ENCODE results near the gene REEP1.
"Not testable (repeated sequence)": the region's sequence is repeated elsewhere in the genome, so short reads cannot be mapped to it uniquely, and the experiment has no call there.

REEP1 gene

GRCh38 chr2:86239326-86239725, 98.1 kb downstream of the REEP1 start:
- DNase-seq: no peak

- DNase-seq: no peak
These were observed 99.1 kb downstream of the REEP1 start for GRCh38 chr2:86238354-86238753.

DNA sequence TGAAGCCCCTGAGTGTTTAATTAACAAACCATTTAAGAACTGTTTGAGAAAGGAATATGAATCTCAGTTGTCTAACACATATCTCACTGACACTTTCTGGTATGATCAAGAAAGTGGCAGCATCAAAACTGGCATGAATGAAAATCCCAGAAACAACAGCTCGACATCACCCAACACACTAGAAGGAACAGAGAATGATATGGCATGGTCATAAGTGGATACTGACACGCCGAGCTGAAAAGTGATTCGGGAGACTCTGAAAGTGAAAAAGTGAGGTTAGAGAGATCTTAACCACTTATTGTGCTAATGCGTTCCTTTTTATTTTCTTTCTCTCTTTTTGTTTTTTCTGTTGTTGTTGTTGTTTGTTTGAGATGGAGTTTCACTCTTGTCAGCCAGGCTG, 100.3 kb downstream of the REEP1 start:
- DNase-seq: no peak

- no peak for DNase-seq
These were observed 102.0 kb downstream of the REEP1 start for GRCh38 chr2:86235196-86235980.

DNA sequence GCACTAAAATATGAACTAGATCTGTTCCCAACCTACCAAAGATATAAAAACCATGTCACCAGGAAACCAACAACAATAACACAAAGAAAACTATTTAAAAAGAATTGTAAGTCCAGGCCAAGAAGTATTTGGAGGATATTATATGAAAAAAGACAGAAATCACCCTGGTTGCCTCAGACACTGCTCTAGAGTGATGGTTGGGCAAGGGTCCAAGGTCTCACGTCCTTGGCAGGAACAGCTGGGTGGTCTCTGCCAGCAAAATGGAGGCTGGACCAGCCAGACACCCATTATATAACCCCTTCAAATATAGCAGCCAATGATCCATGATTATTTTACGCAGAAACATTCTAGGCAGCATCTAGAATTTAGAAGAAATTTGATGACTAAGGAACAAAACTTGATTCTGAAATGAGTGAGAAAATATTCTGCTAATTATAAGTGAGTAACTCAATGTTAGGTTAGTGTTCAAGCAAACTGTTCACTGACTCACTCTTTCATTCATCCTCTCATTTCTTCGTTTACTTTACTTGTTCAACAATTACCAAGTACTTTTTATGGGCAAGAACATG, 102.8 kb downstream of the REEP1 start:
- no peak for DNase-seq

DNA sequence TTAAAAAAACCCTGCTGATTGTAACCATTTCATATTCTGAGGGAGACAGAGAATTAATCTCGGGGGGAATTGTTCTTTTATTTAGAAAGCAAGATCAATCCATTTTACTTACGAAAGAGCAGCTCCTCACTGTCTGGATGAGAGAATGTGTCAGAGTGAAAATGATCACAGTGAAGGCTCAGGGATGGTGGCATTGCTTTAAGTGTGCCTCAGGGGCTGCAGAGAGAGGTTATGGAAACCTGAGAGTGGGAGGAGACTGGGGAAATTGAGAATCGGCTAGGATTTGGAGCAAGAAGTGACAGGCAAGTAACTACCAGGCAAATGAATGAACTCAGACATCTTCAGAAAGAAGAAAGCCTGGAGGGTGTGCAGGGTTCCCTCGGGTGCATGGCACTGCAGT, 104.0 kb downstream of the REEP1 start:
- no peak for DNase-seq

- DNase-seq: no peak
These were observed 104.5 kb downstream of the REEP1 start for GRCh38 chr2:86232910-86233309.

GRCh38 chr2:86232373-86232784, 105.0 kb downstream of the REEP1 start:
- DNase-seq: no peak

GRCh38 chr2:86231680-86232372, 105.6 kb downstream of the REEP1 start:
- no peak for DNase-seq

DNA sequence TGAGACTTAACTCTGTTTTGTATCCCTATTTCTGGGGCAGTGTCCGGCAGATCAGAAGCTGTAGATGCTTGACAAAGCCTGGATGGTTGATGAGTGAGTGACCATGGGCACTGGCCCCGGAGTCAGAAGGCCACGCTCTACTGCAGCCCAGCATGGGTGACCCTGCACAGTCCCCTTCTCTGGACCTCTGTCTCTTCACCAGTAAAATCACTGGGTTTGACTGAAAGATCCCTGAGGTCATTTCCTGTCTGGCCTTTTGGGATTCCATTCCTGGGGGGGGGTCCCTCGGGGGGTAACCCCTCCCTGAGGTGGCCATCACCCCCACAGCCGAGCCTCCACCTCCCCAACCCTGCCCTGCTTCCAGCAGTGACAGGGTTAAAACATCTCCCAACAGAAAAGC, 106.5 kb downstream of the REEP1 start:
- no peak for DNase-seq

- peak; percentile 52 for DNase-seq
These were observed 108.2 kb downstream of the REEP1 start for GRCh38 chr2:86229221-86229620.

GRCh38 chr2:86228574-86228973, 108.9 kb downstream of the REEP1 start:
- not testable (repeated sequence) for DNase-seq

DNA sequence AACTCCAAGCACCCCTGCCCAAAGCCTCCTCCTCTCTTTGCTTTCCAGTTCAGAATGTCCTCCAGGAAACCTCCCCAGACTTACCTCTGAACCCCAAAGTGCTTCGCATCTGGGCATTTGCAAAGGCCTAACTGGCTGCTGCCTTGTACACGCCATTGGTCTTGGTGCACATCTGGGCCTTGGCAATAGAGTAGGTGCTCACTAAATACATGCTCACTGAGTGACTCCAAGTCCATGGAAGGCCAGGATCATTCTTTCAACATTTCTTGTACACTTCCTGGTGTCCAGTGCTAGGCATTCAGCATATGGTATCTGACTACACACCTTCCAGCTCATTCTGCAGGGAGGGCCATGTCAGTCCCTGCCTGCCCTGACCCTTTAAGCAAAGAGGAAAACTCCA, 109.7 kb downstream of the REEP1 start:
- no peak for DNase-seq

GRCh38 chr2:86226636-86227520, 110.5 kb downstream of the REEP1 start:
- no peak for DNase-seq

- DNase-seq: no peak
These were observed 111.4 kb downstream of the REEP1 start for GRCh38 chr2:86226070-86226469.

- DNase-seq: peak; percentile 21
These were observed 111.8 kb downstream of the REEP1 start for GRCh38 chr2:86225581-86225980.

DNA sequence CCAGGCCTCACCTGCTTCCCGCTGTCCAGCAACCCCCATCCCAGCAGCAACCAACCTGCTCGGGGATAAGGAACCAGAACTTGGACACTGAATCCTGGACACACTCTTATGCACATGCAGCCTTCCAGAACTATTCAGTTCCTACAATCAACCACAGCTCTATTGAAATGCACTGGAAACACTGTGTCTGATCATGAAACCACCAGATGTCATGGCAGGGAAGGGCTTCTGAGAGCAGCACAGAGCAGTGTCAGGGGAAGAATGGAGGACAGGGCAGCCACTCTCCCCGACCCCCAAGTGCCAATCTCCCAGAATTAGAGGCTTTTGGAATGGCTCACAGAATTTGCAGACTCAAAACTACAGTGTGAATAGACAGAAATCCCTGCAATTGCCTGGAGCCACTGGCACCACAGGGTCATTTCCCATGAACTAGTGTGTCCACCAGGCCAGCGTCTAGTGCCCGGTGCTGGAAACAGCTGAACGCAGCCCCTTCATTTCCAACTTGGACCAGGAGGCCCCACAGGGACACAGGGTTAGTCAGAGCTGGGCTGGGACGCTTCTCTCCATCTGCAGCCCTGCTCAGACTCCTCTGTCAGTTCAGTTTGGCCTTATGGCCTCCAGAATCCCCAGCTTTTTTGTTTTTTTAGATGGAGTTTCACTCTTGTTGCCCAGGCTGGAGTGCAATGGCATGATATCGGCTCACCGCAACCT, 112.6 kb downstream of the REEP1 start:
- DNase-seq: no peak

GRCh38 chr2:86223927-86224560, 113.4 kb downstream of the REEP1 start:
- DNase-seq: no peak

DNA sequence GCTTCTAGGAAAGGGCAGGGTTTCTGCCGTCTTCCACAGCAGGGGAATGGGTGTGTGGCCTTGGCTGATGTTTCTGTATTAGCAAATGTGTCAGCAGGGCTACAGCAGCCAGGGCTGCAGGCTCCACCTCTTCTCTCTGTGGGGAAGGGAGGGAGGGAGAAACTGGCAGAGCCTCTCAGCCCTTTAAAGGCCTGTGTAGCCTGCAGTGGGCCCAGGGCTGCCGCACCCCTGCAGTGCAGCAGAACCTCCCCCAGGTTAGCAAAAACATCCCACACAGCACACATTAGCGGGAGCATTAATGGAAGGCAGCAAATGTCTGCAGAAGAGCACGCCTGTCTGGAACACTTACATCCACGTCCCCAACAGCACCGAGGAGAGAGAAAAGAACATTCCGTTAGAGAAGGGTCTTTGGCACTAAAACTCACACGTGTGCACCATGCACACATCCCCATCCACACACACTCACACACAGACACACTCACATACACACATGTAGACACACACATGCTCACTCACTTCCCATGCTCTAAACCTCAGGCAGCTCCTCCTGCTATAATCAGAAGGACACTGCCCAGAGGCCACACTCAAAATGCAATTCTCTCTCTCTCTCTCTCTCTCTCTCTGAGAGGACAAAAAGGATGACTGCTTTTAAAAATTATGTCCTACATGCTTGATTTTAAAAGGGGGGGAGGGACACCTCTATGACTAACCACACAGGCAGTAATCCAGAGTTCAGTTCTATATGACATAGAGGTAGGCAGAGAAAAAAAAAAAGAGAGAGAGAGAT, 114.1 kb downstream of the REEP1 start:
- DNase-seq: no peak

DNA sequence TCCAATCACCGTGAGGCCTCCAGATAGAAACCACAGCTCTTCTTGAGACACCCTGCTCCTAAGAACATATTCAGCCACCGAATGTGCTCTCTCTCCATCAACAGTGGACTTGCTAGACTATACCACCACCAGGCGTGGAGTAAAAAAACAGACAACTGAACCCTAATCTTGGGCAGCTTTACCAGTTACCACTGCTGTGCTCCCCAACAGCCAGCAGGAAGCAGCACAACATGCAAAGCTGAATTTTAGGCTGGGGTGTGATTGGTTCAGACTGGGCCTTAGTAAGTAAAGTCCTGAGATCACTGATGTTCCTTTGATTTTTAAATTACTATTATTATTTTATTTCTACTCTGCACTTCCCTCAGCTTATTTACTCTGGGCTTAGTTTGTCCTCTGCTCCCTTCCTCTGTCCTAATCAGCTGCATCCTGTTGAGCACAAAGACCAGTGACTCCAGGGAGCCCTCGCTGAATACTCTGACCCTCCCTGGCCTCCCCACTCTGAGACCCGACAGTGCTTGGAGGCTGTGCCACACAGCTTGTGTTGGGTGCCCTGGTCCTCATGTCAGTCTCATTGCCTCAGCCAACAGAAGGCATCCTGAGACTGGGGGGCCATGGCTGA, 116.3 kb downstream of the REEP1 start:
- DNase-seq: no peak

GRCh38 chr2:86219896-86220295, 117.5 kb downstream of the REEP1 start:
- no peak for DNase-seq

Measured in KG1 (cell line).